ENCODE results near the gene FOXJ3.

GRCh38 chr1:42266253-42267135, 68.5 kb downstream of the FOXJ3 start:
- TF ChIP-seq YY1 (IDR thresholded peaks at IDR 0.05; ENCODE audit: insufficient read depth, insufficient read length) (no peak), ZNF274 (IDR thresholded peaks at IDR 0.05; ENCODE audit: low read depth, low read length) (no peak), SUZ12 (IDR thresholded peaks at IDR 0.05; ENCODE audit: extremely low read depth, insufficient read depth, insufficient read length) (no peak)
